ENCODE measurements around the gene CEP89. TPM values are rescaled to one million over a fixed set of nuclear protein-coding genes. Genes with fewer than 3 reads are reported as not detected.

The CEP89 gene
- total and polyA plus RNA-seq, 7 donors: 7.0 to 27.1 (median 10.0) TPM

GRCh38 chr19:32864318-32865007, 107.3 kb downstream of the CEP89 start:
- intact Hi-C loops (cut with DNase I): no loop called here
- WGBS, 3 donors: 80 to 83% (median 82%) methylated on average over 34 to 35 of the region's 35 CpGs
- Histone ChIP-seq H3K4me1 (no peaks in the 10 kb centered on the region), H3K4me3 (no peak overlapping the region), H3K36me3 (ENCODE audit: insufficient read depth in 1 of 2, low read depth in 1 of 2) (no peaks in the 10 kb centered on the region), H3K9me3 (no peaks in the 10 kb centered on the region), H3K27ac (no peak overlapping the region), H3K27me3 (ENCODE audit: insufficient read depth in 3 of 3, low read length in 2 of 3) (no peaks in the 10 kb centered on the region)
- no peak for TF ChIP-seq CTCF (IDR thresholded peaks at IDR 0.05)
- ATAC-seq (no peak), DNase-seq (peak in 1 of 2 donors; percentile 29)

GRCh38 chr19:32863841-32864240, 107.9 kb downstream of the CEP89 start:
- Histone ChIP-seq H3K4me3 (no peak overlapping the region), H3K27ac (no peak overlapping the region), H3K4me1 (no peaks in the 10 kb centered on the region), H3K27me3 (ENCODE audit: insufficient read depth in 3 of 3, low read length in 2 of 3) (no peaks in the 10 kb centered on the region), H3K9me3 (no peaks in the 10 kb centered on the region), H3K36me3 (ENCODE audit: insufficient read depth in 1 of 2, low read depth in 1 of 2) (no peaks in the 10 kb centered on the region)
- WGBS, 3 donors: 86 to 91% (median 88%) methylated on average over 13 of the region's 13 CpGs
- DNase-seq: peak in 1 of 2 donors; percentile 26
- ATAC-seq: no peak
- intact Hi-C loops (cut with DNase I): no loop called here
- TF ChIP-seq CTCF (IDR thresholded peaks at IDR 0.05): no peak

- H3K4me3 ChIP-seq: no peak overlapping the region
- no peak for TF ChIP-seq CTCF (IDR thresholded peaks at IDR 0.05)
- ATAC-seq: no peak
- H3K27ac ChIP-seq: no peak overlapping the region
- H3K9me3 ChIP-seq: no peaks in the 10 kb centered on the region
- WGBS, 3 donors: 92 to 97% (median 95%) methylated on average over 8 of the region's 8 CpGs
- no peak for DNase-seq
- H3K4me1 ChIP-seq: no peaks in the 10 kb centered on the region
- intact Hi-C loops (cut with DNase I): no loop called here
- H3K27me3 ChIP-seq (ENCODE audit: insufficient read depth in 3 of 3, low read length in 2 of 3): no peaks in the 10 kb centered on the region
- no peaks in the 10 kb centered on the region for H3K36me3 ChIP-seq (ENCODE audit: insufficient read depth in 1 of 2, low read depth in 1 of 2)
Measured at GRCh38 chr19:32863301-32863700, 108.5 kb downstream of the CEP89 start.

GRCh38 chr19:32862741-32863140, 109.0 kb downstream of the CEP89 start:
- intact Hi-C loops (cut with DNase I): no loop called here
- no peaks in the 10 kb centered on the region for H3K36me3 ChIP-seq (ENCODE audit: insufficient read depth in 1 of 2, low read depth in 1 of 2)

More at GRCh38 chr19:32862741-32863140, 109.0 kb downstream of the CEP89 start:
- ATAC-seq (no peak), DNase-seq (no peak)
- no peak overlapping the region for H3K27ac ChIP-seq
- no peak overlapping the region for H3K4me3 ChIP-seq
- no peak for TF ChIP-seq CTCF (IDR thresholded peaks at IDR 0.05)
- WGBS, 3 donors: 90 to 93% (median 90%) methylated on average over 14 of the region's 14 CpGs
- no peaks in the 10 kb centered on the region for H3K9me3 ChIP-seq
- H3K4me1 ChIP-seq: no peaks in the 10 kb centered on the region
- no peaks in the 10 kb centered on the region for H3K27me3 ChIP-seq (ENCODE audit: insufficient read depth in 3 of 3, low read length in 2 of 3)
